ENCODE measurements around the gene SNRNP200. TPM values are rescaled to one million over a fixed set of nuclear protein-coding genes. Genes with fewer than 3 reads are reported as not detected.

Gene SNRNP200
- total RNA-seq, 1 experiment from 2014 or later: 115 TPM

GRCh38 chr2:96344011-96344410, 38.7 kb upstream of the SNRNP200 start:
- Mint-ChIP-seq H3K9me3 (ENCODE audit: unreplicated experiment) (no peaks in the 10 kb centered on the region), H3K4me3 (ENCODE audit: unreplicated experiment) (no peak overlapping the region), H3K36me3 (ENCODE audit: insufficient read depth, unreplicated experiment) (peaks cover 7% of the 10 kb centered on the region), H3K27me3 (ENCODE audit: insufficient read depth, unreplicated experiment) (no peaks in the 10 kb centered on the region), H3K4me1 (ENCODE audit: insufficient read depth, unreplicated experiment) (peaks cover 6% of the 10 kb centered on the region), H3K27ac (ENCODE audit: low read depth, unreplicated experiment) (no peak overlapping the region)
- ChIA-PET CTCF (interaction anchor here (0.6 to 0.8 kb wide), 2 partner anchors 10 to 44 kb away, joined by 3 to 4 read pairs; no protein-coding TSS in a partner anchor), POLR2A (no interaction called here)
- BruUV-seq (replicated peaks): no TSS peak
- intact Hi-C loops (cut with micrococcal nuclease): no loop called here
- no peak for DNase-seq (ENCODE audit: unreplicated experiment)
- TF ChIP-seq CTCF (IDR thresholded peaks at IDR 0.05; ENCODE audit: unreplicated experiment): no peak

- H3K27me3 Mint-ChIP-seq (ENCODE audit: insufficient read depth, unreplicated experiment): no peaks in the 10 kb centered on the region
- TF ChIP-seq CTCF (IDR thresholded peaks at IDR 0.05; ENCODE audit: unreplicated experiment): no peak
- H3K4me3 Mint-ChIP-seq (ENCODE audit: unreplicated experiment): no peak overlapping the region
- peak overlapping the region; percentile 44 for H3K27ac Mint-ChIP-seq (ENCODE audit: low read depth, unreplicated experiment)
- no peaks in the 10 kb centered on the region for H3K9me3 Mint-ChIP-seq (ENCODE audit: unreplicated experiment)
- BruUV-seq (replicated peaks): no TSS peak
- intact Hi-C loops (cut with micrococcal nuclease): no loop called here
- H3K36me3 Mint-ChIP-seq (ENCODE audit: insufficient read depth, unreplicated experiment): no peaks in the 10 kb centered on the region
- peak; percentile 33 for DNase-seq (ENCODE audit: unreplicated experiment)
- ChIA-PET CTCF (interaction anchor here (0.5 to 0.6 kb wide), 2 partner anchors 59 to 68 kb away, joined by 3 read pairs; no protein-coding TSS in a partner anchor), POLR2A (interaction anchor here (0.8 kb wide), 1 partner anchor 37 kb away, joined by 3 read pairs; the partner anchor contains the start of gene SNRNP200)
- peaks cover 15% of the 10 kb centered on the region for H3K4me1 Mint-ChIP-seq (ENCODE audit: insufficient read depth, unreplicated experiment)
These were observed 36.7 kb upstream of the SNRNP200 start for GRCh38 chr2:96342085-96342484.

- intact Hi-C loops (cut with micrococcal nuclease): no loop called here
- H3K4me1 Mint-ChIP-seq (ENCODE audit: insufficient read depth, unreplicated experiment): peaks cover 19% of the 10 kb centered on the region
- POLR2A ChIA-PET: interaction anchor here (0.8 kb wide), 1 partner anchor 37 kb away, joined by 3 read pairs; the partner anchor contains the start of gene SNRNP200
- no peak for TF ChIP-seq CTCF (IDR thresholded peaks at IDR 0.05; ENCODE audit: unreplicated experiment)
- no peak overlapping the region for H3K4me3 Mint-ChIP-seq (ENCODE audit: unreplicated experiment)
- H3K9me3 Mint-ChIP-seq (ENCODE audit: unreplicated experiment): no peaks in the 10 kb centered on the region
- no TSS peak for BruUV-seq (replicated peaks)
- H3K27me3 Mint-ChIP-seq (ENCODE audit: insufficient read depth, unreplicated experiment): no peaks in the 10 kb centered on the region
- no peaks in the 10 kb centered on the region for H3K36me3 Mint-ChIP-seq (ENCODE audit: insufficient read depth, unreplicated experiment)
- CTCF ChIA-PET: interaction anchor here (0.6 to 1.3 kb wide), 3 partner anchors 36 to 169 kb away, joined by 3 to 4 read pairs (median 3); no protein-coding TSS in a partner anchor
- no peak for DNase-seq (ENCODE audit: unreplicated experiment)
- peak overlapping the region; percentile 44 for H3K27ac Mint-ChIP-seq (ENCODE audit: low read depth, unreplicated experiment)
These were observed 36.3 kb upstream of the SNRNP200 start for GRCh38 chr2:96341641-96342040.

GRCh38 chr2:96340493-96341414, 35.4 kb upstream of the SNRNP200 start:
- no peak for TF ChIP-seq CTCF (IDR thresholded peaks at IDR 0.05; ENCODE audit: unreplicated experiment)
- intact Hi-C loops (cut with micrococcal nuclease): no loop called here
- Mint-ChIP-seq H3K36me3 (ENCODE audit: insufficient read depth, unreplicated experiment) (peaks cover 7% of the 10 kb centered on the region), H3K4me3 (ENCODE audit: unreplicated experiment) (no peak overlapping the region), H3K9me3 (ENCODE audit: unreplicated experiment) (no peaks in the 10 kb centered on the region), H3K27me3 (ENCODE audit: insufficient read depth, unreplicated experiment) (no peaks in the 10 kb centered on the region), H3K4me1 (ENCODE audit: insufficient read depth, unreplicated experiment) (peaks cover 27% of the 10 kb centered on the region), H3K27ac (ENCODE audit: low read depth, unreplicated experiment) (no peak overlapping the region)
- CTCF ChIA-PET: interaction anchor here (0.6 to 1.3 kb wide), 2 partner anchors 35 to 170 kb away, joined by 3 to 4 read pairs; no protein-coding TSS in a partner anchor
- DNase-seq (ENCODE audit: unreplicated experiment): no peak
- POLR2A ChIA-PET: interaction anchor here (0.9 to 1.8 kb wide), 2 partner anchors 11 to 133 kb away, joined by 3 to 4 read pairs; partner anchors contain the start of gene STARD7
- BruUV-seq (replicated peaks): no TSS peak
